GM23248 (cell line): ENCODE results near the gene RWDD3.

ENCODE experiments used
- EZH2 ChIP-seq: fragments of 200-600 bp; sonication (generic); IDR thresholded peaks from 2 replicates; pipeline ENCODE4 v1.6.1; 2018; ENCODE audit warnings: antibody characterized with exemption, mild to moderate bottlenecking; ENCODE audit not compliant: insufficient read depth, poor library complexity, severe bottlenecking
- EZH2phosphoT487 ChIP-seq: fragments of 200-600 bp; sonication (generic); IDR thresholded peaks from 2 replicates; pipeline ENCODE4 v1.6.1; 2018; ENCODE audit warnings: antibody characterized with exemption, moderate library complexity, mild to moderate bottlenecking, low read depth; ENCODE audit not compliant: insufficient read depth

GRCh38 chr1:95276429-95276828 lies 42.4 kb downstream of the RWDD3 start:
- TF ChIP-seq EZH2 (no peak), EZH2phosphoT487 (no peak)
